ENCODE measurements around the gene ZBTB38.

- TF ChIP-seq CTCF (IDR thresholded peaks at IDR 0.05; ENCODE audit: insufficient read depth, low read length) = no peak
- TF ChIP-seq REST (IDR thresholded peaks at IDR 0.05; ENCODE audit: insufficient replicate concordance, low read depth) = no peak
- TF ChIP-seq POLR2AphosphoS5 (IDR thresholded peaks at IDR 0.05; ENCODE audit: low read depth) = no peak
Measured at GRCh38 chr3:141354517-141354916, 13.8 kb upstream of the ZBTB38 start.
